A549 (cell line): ENCODE measurements around the gene CAMTA1. TPM values are rescaled to one million over a fixed set of nuclear protein-coding genes. Genes with fewer than 3 reads are reported as not detected.

Source experiments
- ATAC-seq, 2 experiments: fragments of 200-7000 bp in 1 of 2; fragments of >200 bp in 1 of 2; cut with Nextera tagmentation in 1 of 2; cut with Tn5 transposase in 1 of 2; 3 replicates each; pipeline versions ENCODE4 v1.8.0 to v1.9.1; 2018 to 2020; ENCODE audit warnings: mild to moderate bottlenecking in 1 of 2, moderate library complexity in 1 of 2
- CTCF ChIA-PET: fragments of 300-600 bp; sonication (Branson Sonifier 250); formaldehyde crosslinking; extraction: SDS; loops from one replicate; lab custom pipeline; 2021; ENCODE audit warnings: antibody characterized with exemption, inconsistent platforms; lab: Yijun Ruan, JAX
- POLR2A ChIA-PET: fragments of 350-600 bp; formaldehyde crosslinking; extraction: SDS; loops from one replicate; lab custom pipeline; 2021; ENCODE audit warnings: antibody characterized with exemption, inconsistent platforms; lab: Yijun Ruan, JAX
- DNase-seq, 2 experiments: peaks; one replicate each; pipeline versions ENCODE4 v3.0.0 to v3.0.0-alpha.2; 2011 to 2016; ENCODE audit warnings: low read depth in 1 of 2, low spot score in 1 of 2
- FAIRE-seq: peaks from 2 replicates; lab custom pipeline; 2011; peaks lifted over from hg19 to GRCh38; lab: Jason Lieb, UNC
- H3K27ac ChIP-seq, 2 experiments: fragments of >200 bp; sonication (Bioruptor Twin); formaldehyde crosslinking; 3 replicates each; pipeline ENCODE4 v1.5.1; 2016 to 2017
- H3K4me1 ChIP-seq: fragments of >200 bp; sonication (Bioruptor Twin); formaldehyde crosslinking; 3 replicates; pipeline ENCODE4 v1.6.1; 2016
- H3K4me2 ChIP-seq: fragments of >200 bp; sonication (Bioruptor Twin); formaldehyde crosslinking; 3 replicates; pipeline ENCODE4 v1.6.1; 2016
- H3K4me3 ChIP-seq: fragments of >200 bp; sonication (Bioruptor Twin); formaldehyde crosslinking; 3 replicates; pipeline ENCODE4 v1.5.1; 2016
- H3K9me3 ChIP-seq: fragments of >200 bp; sonication (Bioruptor Twin); formaldehyde crosslinking; 3 replicates; pipeline ENCODE4 v1.6.1; 2016
- BHLHE40 ChIP-seq: IDR thresholded peaks from 2 replicates; pipeline ENCODE4 v1.6.1; 2012; ENCODE audit warnings: low read depth, low read length, inconsistent platforms
- CBX8 ChIP-seq: fragments of 200-600 bp; sonication (generic); IDR thresholded peaks from 2 replicates; pipeline ENCODE4 v1.6.1; 2016
- CHD4 ChIP-seq: fragments of 200-600 bp; sonication (generic); IDR thresholded peaks from 2 replicates; pipeline ENCODE4 v1.6.1; 2016; ENCODE audit warnings: antibody characterized with exemption, mild to moderate bottlenecking, borderline replicate concordance
- EHF ChIP-seq: fragments of 250-450 bp; sonication (Bioruptor Pico); IDR thresholded peaks from 2 replicates; pipeline ENCODE4 v1.5.0; 2020; ENCODE audit warnings: mild to moderate bottlenecking
- ESRRA ChIP-seq: fragments of 150-350 bp; IDR thresholded peaks from 2 replicates; pipeline ENCODE4 v1.6.1; 2014; ENCODE audit warnings: mild to moderate bottlenecking, low read length, borderline replicate concordance
- FOSB ChIP-seq: fragments of 250-450 bp; sonication (Bioruptor Pico); IDR thresholded peaks from 2 replicates; pipeline ENCODE4 v1.5.0; 2020; ENCODE audit warnings: mild to moderate bottlenecking, moderate library complexity
- FOSL2 ChIP-seq, 2 experiments: fragments of 450-650 bp in 1 of 2; fragments of >200 bp in 1 of 2; sonication (Bioruptor Twin) in 1 of 2; formaldehyde crosslinking; IDR thresholded peaks; 2 replicates each; pipeline versions ENCODE4 v1.5.0 to v1.6.1; 2016 to 2020; ENCODE audit warnings: mild to moderate bottlenecking in 1 of 2, moderate library complexity in 1 of 2
- FOXS1 ChIP-seq: fragments of 250-450 bp; sonication (Bioruptor Pico); IDR thresholded peaks from 2 replicates; pipeline ENCODE4 v1.5.0; 2020; ENCODE audit warnings: mild to moderate bottlenecking, moderate library complexity
- HOXB13 ChIP-seq: fragments of 250-450 bp; sonication (Bioruptor Pico); IDR thresholded peaks from 2 replicates; pipeline ENCODE4 v1.5.0; 2020; ENCODE audit warnings: low read depth, mild to moderate bottlenecking, moderate library complexity
- KDM5A ChIP-seq: fragments of 200-600 bp; sonication (generic); IDR thresholded peaks from 2 replicates; pipeline ENCODE4 v1.6.1; 2016; ENCODE audit warnings: antibody characterized with exemption, mild to moderate bottlenecking
- MAZ ChIP-seq: fragments of 150-350 bp; IDR thresholded peaks from 2 replicates; pipeline ENCODE4 v1.6.1; 2014; ENCODE audit warnings: antibody characterized with exemption, low read depth, low read length, borderline replicate concordance
- MYC ChIP-seq: IDR thresholded peaks from 2 replicates; pipeline ENCODE4 v1.6.1; 2012; ENCODE audit warnings: mild to moderate bottlenecking, inconsistent platforms, low read length, improper control_type of control experiment, borderline replicate concordance
- NR3C1 ChIP-seq: fragments of >200 bp; sonication (Bioruptor Twin); formaldehyde crosslinking; IDR thresholded peaks from 3 replicates; pipeline ENCODE4 v1.6.1; 2017
- PHF8 ChIP-seq: fragments of 200-600 bp; sonication (generic); IDR thresholded peaks from 2 replicates; pipeline ENCODE4 v1.6.1; 2016; ENCODE audit warnings: low read depth, mild to moderate bottlenecking, antibody characterized with exemption, moderate library complexity, borderline replicate concordance
- RFX5 ChIP-seq: fragments of 450-650 bp; IDR thresholded peaks from 2 replicates; pipeline ENCODE4 v1.7.1; 2014; ENCODE audit warnings: antibody characterized with exemption, mild to moderate bottlenecking, moderate library complexity
- RNF2 ChIP-seq: fragments of 200-600 bp; sonication (generic); IDR thresholded peaks from 2 replicates; pipeline ENCODE4 v1.6.1; 2016; ENCODE audit warnings: low read depth, mild to moderate bottlenecking, antibody characterized with exemption, moderate library complexity, borderline replicate concordance
- SMC3 ChIP-seq: fragments of >200 bp; sonication (Bioruptor Twin); formaldehyde crosslinking; IDR thresholded peaks from 3 replicates; pipeline ENCODE4 v1.6.1; 2018; ENCODE audit warnings: inconsistent platforms
- ZFP36 ChIP-seq: fragments of 450-650 bp; IDR thresholded peaks from 2 replicates; pipeline ENCODE4 v1.6.1; 2014; ENCODE audit warnings: borderline replicate concordance; ENCODE audit not compliant: partially characterized antibody
- WGBS: methylation state at CpG from one replicate; pipeline ENCODE4 v1.1.6; 2017; ENCODE audit errors: missing lambda C conversion rate; 5-methylcytosine and 5-hydroxymethylcytosine counted together
- polyA plus RNA-seq, 4 experiments: library from polyadenylated mRNA; depleted of rRNA in 3 of 4; stranded (reverse); fragments of >200 nt; fragmentation: RNase III in 1 of 4; extraction: RNeasy Plus Mini Kit Qiagen cat#74134 plus additional on column Dnase treatment in 1 of 4; gene quantifications; 2 replicates in 3 of 4; 3 replicates in 1 of 4; pipeline ENCODE4 v1.2.3, GENCODE V29; 2011 to 2017
- TF ChIP-seq, protein P1 (sequence below): fragments of >200 bp; sonication (Bioruptor Twin); formaldehyde crosslinking; IDR thresholded peaks from 2 replicates; pipeline ENCODE4 v1.6.1; 2016
- TF ChIP-seq, protein P2 (sequence below): fragments of 250-450 bp; sonication (Bioruptor Pico); IDR thresholded peaks from 2 replicates; pipeline ENCODE4 v1.5.0; 2021; ENCODE audit warnings: mild to moderate bottlenecking, moderate library complexity, borderline replicate concordance
- TF ChIP-seq, protein P3 (sequence below): fragments of 150-350 bp; IDR thresholded peaks from 2 replicates; pipeline ENCODE4 v1.6.1; 2014; ENCODE audit warnings: low read depth, mild to moderate bottlenecking, low read length
- TF ChIP-seq, protein P4 (sequence below): fragments of 450-650 bp; IDR thresholded peaks from 2 replicates; pipeline ENCODE4 v1.6.1; 2014; ENCODE audit warnings: antibody characterized with exemption
- TF ChIP-seq, protein P5 (sequence below): fragments of 200-600 bp; sonication (generic); IDR thresholded peaks from 2 replicates; pipeline ENCODE4 v1.6.1; 2016; ENCODE audit warnings: antibody characterized with exemption, mild to moderate bottlenecking, moderate library complexity

CAMTA1 gene
- polyA plus RNA-seq, 2 of the 4 experiments (the other 2 are of a cell fraction) = 58.8 to 75.0 TPM

DNA sequence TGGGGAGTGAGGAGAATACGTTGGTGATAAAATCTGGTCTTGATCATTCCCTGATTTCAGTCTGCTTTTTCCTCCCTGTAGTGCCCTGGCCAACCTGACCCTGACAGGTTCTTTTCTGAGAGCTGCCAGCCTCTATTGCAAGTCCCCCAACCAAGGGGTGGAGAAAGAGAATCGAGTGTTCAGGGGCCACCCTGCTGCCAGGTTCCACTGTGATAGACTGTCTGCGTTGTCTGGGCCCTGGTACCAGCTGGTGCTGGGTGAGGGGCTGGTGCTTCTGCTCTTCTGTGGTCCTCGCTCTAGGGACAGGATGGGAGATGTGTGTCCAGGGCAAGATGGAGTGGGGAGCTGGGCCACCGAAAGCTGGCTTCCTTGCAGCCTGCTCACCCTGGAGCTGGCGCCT lies 214.6 kb downstream of the CAMTA1 start:
- DNase-seq (no peak), FAIRE-seq (no peak), ATAC-seq (no peak)
- Histone ChIP-seq H3K4me3 (no peak overlapping the region), H3K4me2 (no peak overlapping the region), H3K27ac (no peak overlapping the region), H3K4me1 (no peaks in the 10 kb centered on the region), H3K9me3 (no peaks in the 10 kb centered on the region)
- ChIA-PET CTCF (no interaction called here), POLR2A (no interaction called here)
- no peak for TF ChIP-seq FOSB (CRISPR knock-in tag)
- no peak for TF ChIP-seq ZFP36
- TF ChIP-seq, protein P1, sequence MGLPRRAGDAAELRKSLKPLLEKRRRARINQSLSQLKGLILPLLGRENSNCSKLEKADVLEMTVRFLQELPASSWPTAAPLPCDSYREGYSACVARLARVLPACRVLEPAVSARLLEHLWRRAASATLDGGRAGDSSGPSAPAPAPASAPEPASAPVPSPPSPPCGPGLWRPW = no peak
- TF ChIP-seq CBX8 = no peak
- TF ChIP-seq SMC3 = no peak
- TF ChIP-seq HOXB13 (CRISPR knock-in tag) = no peak
- TF ChIP-seq FOXS1 (CRISPR knock-in tag) = no peak
- no peak for TF ChIP-seq CHD4
- TF ChIP-seq, protein P2, sequence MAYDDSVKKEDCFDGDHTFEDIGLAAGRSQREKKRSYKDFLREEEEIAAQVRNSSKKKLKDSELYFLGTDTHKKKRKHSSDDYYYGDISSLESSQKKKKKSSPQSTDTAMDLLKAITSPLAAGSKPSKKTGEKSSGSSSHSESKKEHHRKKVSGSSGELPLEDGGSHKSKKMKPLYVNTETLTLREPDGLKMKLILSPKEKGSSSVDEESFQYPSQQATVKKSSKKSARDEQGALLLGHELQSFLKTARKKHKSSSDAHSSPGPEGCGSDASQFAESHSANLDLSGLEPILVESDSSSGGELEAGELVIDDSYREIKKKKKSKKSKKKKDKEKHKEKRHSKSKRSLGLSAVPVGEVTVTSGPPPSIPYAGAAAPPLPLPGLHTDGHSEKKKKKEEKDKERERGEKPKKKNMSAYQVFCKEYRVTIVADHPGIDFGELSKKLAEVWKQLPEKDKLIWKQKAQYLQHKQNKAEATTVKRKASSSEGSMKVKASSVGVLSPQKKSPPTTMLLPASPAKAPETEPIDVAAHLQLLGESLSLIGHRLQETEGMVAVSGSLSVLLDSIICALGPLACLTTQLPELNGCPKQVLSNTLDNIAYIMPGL (CRISPR knock-in tag) = no peak
- no peak for TF ChIP-seq MAZ
- whole genome bisulfite sequencing = 72% methylated on average over 3 of the region's 6 CpGs

DNA sequence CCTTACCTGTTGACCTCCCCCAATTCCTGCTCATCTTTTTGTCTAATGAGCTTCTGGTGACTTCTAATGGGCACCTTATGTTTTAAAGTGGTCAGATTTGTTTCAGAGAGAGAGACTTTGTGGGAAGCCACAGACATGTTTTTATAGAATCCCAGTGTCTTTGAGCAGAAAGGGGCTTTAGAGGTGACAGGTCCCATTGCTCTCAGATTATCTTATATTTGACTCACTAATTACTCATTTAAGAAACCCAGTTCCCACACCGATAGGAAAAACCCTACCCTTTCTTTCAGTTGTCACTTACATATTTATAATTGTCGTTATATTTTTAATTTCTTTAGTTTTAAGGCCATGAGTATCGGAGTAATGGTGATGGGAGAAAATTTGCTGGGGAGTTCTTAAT lies 215.5 kb downstream of the CAMTA1 start:
- WGBS = 72% methylated on average over 3 of the region's 3 CpGs
- CTCF ChIA-PET = no interaction called here
- FAIRE-seq (no peak), DNase-seq (no peak), ATAC-seq (no peak)
- TF ChIP-seq RNF2 (no peak), MYC (no peak), KDM5A (no peak), PHF8 (no peak), ZFP36 (no peak), EHF (no peak), ESRRA (no peak), HOXB13 (CRISPR knock-in tag) (no peak), RFX5 (no peak), BHLHE40 (no peak), FOSL2 (IDR thresholded peaks at IDR 0.05) (no peak), FOSL2 (CRISPR knock-in tag; IDR thresholded peaks at IDR 0.05) (no peak), NR3C1 (no peak)
- TF ChIP-seq, protein P1 = no peak
- TF ChIP-seq, protein P3, sequence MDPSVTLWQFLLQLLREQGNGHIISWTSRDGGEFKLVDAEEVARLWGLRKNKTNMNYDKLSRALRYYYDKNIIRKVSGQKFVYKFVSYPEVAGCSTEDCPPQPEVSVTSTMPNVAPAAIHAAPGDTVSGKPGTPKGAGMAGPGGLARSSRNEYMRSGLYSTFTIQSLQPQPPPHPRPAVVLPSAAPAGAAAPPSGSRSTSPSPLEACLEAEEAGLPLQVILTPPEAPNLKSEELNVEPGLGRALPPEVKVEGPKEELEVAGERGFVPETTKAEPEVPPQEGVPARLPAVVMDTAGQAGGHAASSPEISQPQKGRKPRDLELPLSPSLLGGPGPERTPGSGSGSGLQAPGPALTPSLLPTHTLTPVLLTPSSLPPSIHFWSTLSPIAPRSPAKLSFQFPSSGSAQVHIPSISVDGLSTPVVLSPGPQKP = no peak
- TF ChIP-seq, protein P4, sequence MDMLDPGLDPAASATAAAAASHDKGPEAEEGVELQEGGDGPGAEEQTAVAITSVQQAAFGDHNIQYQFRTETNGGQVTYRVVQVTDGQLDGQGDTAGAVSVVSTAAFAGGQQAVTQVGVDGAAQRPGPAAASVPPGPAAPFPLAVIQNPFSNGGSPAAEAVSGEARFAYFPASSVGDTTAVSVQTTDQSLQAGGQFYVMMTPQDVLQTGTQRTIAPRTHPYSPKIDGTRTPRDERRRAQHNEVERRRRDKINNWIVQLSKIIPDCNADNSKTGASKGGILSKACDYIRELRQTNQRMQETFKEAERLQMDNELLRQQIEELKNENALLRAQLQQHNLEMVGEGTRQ = no peak
- TF ChIP-seq, protein P5, sequence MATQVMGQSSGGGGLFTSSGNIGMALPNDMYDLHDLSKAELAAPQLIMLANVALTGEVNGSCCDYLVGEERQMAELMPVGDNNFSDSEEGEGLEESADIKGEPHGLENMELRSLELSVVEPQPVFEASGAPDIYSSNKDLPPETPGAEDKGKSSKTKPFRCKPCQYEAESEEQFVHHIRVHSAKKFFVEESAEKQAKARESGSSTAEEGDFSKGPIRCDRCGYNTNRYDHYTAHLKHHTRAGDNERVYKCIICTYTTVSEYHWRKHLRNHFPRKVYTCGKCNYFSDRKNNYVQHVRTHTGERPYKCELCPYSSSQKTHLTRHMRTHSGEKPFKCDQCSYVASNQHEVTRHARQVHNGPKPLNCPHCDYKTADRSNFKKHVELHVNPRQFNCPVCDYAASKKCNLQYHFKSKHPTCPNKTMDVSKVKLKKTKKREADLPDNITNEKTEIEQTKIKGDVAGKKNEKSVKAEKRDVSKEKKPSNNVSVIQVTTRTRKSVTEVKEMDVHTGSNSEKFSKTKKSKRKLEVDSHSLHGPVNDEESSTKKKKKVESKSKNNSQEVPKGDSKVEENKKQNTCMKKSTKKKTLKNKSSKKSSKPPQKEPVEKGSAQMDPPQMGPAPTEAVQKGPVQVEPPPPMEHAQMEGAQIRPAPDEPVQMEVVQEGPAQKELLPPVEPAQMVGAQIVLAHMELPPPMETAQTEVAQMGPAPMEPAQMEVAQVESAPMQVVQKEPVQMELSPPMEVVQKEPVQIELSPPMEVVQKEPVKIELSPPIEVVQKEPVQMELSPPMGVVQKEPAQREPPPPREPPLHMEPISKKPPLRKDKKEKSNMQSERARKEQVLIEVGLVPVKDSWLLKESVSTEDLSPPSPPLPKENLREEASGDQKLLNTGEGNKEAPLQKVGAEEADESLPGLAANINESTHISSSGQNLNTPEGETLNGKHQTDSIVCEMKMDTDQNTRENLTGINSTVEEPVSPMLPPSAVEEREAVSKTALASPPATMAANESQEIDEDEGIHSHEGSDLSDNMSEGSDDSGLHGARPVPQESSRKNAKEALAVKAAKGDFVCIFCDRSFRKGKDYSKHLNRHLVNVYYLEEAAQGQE = no peak
- H3K4me1 ChIP-seq = no peaks in the 10 kb centered on the region
- POLR2A ChIA-PET = no interaction called here
- H3K9me3 ChIP-seq = no peaks in the 10 kb centered on the region
- H3K27ac ChIP-seq = no peak overlapping the region
- no peak overlapping the region for H3K4me2 ChIP-seq
- H3K4me3 ChIP-seq = no peak overlapping the region
